Measurements from ENCODE around the gene PARD3B.

GRCh38 chr2:205659922-205660321, 1114.6 kb downstream of the PARD3B start:
- TF ChIP-seq CTCF (IDR thresholded peaks at IDR 0.05): no peak
- TF ChIP-seq POLR2A (IDR thresholded peaks at IDR 0.05): no peak
